ENCODE results near the gene SBK1. TPM values are rescaled to one million over a fixed set of nuclear protein-coding genes. Genes with fewer than 3 reads are reported as not detected.

The SBK1 gene
- total RNA-seq, 1 experiment from 2014 or later, result 19.2 TPM

DNA sequence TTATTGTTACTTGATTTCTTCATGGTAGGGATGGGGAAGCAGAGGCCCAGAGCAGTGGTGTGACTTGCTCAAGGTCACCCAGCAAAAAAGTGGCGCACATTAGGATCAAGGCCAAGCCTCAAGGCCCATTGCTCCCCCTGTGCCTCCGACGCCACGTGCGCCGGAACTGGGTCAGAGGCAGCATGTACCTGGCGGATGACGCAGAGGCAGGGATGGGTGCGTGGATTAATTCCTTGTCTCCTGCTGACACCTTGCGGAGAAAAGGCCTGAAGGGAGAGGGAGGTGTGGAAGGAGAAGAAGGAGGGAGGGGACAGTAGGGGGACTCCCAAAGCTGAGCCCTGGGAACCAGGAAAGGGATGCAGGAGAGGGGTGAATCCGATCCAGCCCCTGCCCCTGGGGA, 18.5 kb downstream of the SBK1 start:
- no peak overlapping the region for H2AFZ ChIP-seq (ENCODE audit: low read depth, low read length, poor library complexity, severe bottlenecking)
- H3K27me3 ChIP-seq (ENCODE audit: insufficient read depth, low read length), result no peaks in the 10 kb centered on the region
- no peak overlapping the region for H3K4me3 ChIP-seq (replicated peaks in 1 of 2; ENCODE audit: low read depth in 1 of 2, low read length in 2 of 2)
- H3K36me3 ChIP-seq (ENCODE audit: control insufficient read depth in 1 of 2, insufficient read depth in 2 of 2, low read length in 2 of 2), result no peaks in the 10 kb centered on the region
- ChIA-PET POLR2A (no interaction called here), CTCF (no interaction called here), RAD21 (ENCODE audit: low non-redundant PET in 1 of 2, low total read pairs in 2 of 2, uncharacterized antibody in 2 of 2, unreplicated experiment in 2 of 2) (interaction anchor here in 1 of 2 experiments (0.6 kb wide), 1 partner anchor 638 kb away, joined by 3 read pairs; no protein-coding TSS in a partner anchor)
- H3K9me2 ChIP-seq (ENCODE audit: insufficient read depth), result no peaks in the 10 kb centered on the region
- intact Hi-C loops (cut with micrococcal nuclease), result no loop called here
- H3K4me2 ChIP-seq (ENCODE audit: low read length), result no peak overlapping the region
- no peaks in the 10 kb centered on the region for H3K9me3 ChIP-seq (ENCODE audit: control insufficient read depth in 1 of 2, insufficient read depth in 1 of 2, low read depth in 1 of 2, low read length in 2 of 2)
- ATAC-seq (no peak), DNase-seq (ENCODE audit: low read depth, low spot score) (no peak)
- peaks cover under 1 to 4% of the 10 kb centered on the region in 2 experiments; a peak in 2 of 4 replicates for H3K4me1 ChIP-seq (ENCODE audit: control insufficient read depth in 1 of 2, insufficient read depth in 2 of 2, low read length in 2 of 2)
- BruUV-seq (replicated peaks), result no TSS peak
- no peak overlapping the region for H3K9ac ChIP-seq (ENCODE audit: low read length)
- no peak overlapping the region for H3K27ac ChIP-seq (ENCODE audit: low read depth, low read length)
- no peaks in the 10 kb centered on the region for H3K79me2 ChIP-seq (ENCODE audit: insufficient read depth, low read length)
- H4K20me1 ChIP-seq (ENCODE audit: insufficient read depth), result no peaks in the 10 kb centered on the region
- TF ChIP-seq, protein P1, sequence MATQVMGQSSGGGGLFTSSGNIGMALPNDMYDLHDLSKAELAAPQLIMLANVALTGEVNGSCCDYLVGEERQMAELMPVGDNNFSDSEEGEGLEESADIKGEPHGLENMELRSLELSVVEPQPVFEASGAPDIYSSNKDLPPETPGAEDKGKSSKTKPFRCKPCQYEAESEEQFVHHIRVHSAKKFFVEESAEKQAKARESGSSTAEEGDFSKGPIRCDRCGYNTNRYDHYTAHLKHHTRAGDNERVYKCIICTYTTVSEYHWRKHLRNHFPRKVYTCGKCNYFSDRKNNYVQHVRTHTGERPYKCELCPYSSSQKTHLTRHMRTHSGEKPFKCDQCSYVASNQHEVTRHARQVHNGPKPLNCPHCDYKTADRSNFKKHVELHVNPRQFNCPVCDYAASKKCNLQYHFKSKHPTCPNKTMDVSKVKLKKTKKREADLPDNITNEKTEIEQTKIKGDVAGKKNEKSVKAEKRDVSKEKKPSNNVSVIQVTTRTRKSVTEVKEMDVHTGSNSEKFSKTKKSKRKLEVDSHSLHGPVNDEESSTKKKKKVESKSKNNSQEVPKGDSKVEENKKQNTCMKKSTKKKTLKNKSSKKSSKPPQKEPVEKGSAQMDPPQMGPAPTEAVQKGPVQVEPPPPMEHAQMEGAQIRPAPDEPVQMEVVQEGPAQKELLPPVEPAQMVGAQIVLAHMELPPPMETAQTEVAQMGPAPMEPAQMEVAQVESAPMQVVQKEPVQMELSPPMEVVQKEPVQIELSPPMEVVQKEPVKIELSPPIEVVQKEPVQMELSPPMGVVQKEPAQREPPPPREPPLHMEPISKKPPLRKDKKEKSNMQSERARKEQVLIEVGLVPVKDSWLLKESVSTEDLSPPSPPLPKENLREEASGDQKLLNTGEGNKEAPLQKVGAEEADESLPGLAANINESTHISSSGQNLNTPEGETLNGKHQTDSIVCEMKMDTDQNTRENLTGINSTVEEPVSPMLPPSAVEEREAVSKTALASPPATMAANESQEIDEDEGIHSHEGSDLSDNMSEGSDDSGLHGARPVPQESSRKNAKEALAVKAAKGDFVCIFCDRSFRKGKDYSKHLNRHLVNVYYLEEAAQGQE (IDR thresholded peaks at IDR 0.05; ENCODE audit: low read depth), result no peak
- no peak for TF ChIP-seq SP1 (IDR thresholded peaks at IDR 0.05; ENCODE audit: low read depth)
- TF ChIP-seq ELF1 (IDR thresholded peaks at IDR 0.05; ENCODE audit: borderline replicate concordance, low read depth), result no peak
- no peak for TF ChIP-seq SIN3A (IDR thresholded peaks at IDR 0.05; ENCODE audit: low read depth)
- TF ChIP-seq, protein P2, sequence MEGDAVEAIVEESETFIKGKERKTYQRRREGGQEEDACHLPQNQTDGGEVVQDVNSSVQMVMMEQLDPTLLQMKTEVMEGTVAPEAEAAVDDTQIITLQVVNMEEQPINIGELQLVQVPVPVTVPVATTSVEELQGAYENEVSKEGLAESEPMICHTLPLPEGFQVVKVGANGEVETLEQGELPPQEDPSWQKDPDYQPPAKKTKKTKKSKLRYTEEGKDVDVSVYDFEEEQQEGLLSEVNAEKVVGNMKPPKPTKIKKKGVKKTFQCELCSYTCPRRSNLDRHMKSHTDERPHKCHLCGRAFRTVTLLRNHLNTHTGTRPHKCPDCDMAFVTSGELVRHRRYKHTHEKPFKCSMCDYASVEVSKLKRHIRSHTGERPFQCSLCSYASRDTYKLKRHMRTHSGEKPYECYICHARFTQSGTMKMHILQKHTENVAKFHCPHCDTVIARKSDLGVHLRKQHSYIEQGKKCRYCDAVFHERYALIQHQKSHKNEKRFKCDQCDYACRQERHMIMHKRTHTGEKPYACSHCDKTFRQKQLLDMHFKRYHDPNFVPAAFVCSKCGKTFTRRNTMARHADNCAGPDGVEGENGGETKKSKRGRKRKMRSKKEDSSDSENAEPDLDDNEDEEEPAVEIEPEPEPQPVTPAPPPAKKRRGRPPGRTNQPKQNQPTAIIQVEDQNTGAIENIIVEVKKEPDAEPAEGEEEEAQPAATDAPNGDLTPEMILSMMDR (IDR thresholded peaks at IDR 0.05 in 2 of 3, conservative IDR thresholded peaks at IDR 0.05 in 1 of 3; ENCODE audit: borderline replicate concordance in 1 of 3, insufficient read depth in 1 of 3, low read depth in 2 of 3, low read length in 2 of 3), result no peak
- TF ChIP-seq EZH2phosphoT487 (IDR thresholded peaks at IDR 0.05; ENCODE audit: borderline replicate concordance), result no peak
- TF ChIP-seq ZFX (IDR thresholded peaks at IDR 0.05), result no peak
- no peak for TF ChIP-seq EZH2 (IDR thresholded peaks at IDR 0.05)
- TF ChIP-seq POLR2A (IDR thresholded peaks at IDR 0.05; ENCODE audit: borderline replicate concordance, extremely low read depth, insufficient read depth, insufficient read length), result no peak
- no peak for TF ChIP-seq TCF7L2 (IDR thresholded peaks at IDR 0.05; ENCODE audit: borderline replicate concordance, extremely low read depth, insufficient read depth, insufficient read length)
- no peak for TF ChIP-seq YY1 (IDR thresholded peaks at IDR 0.05; ENCODE audit: extremely low read depth, insufficient replicate concordance, low read depth, low read length)
- TF ChIP-seq RAD21 (IDR thresholded peaks at IDR 0.05; ENCODE audit: low read depth), result no peak
- TF ChIP-seq POLR2AphosphoS5 (IDR thresholded peaks at IDR 0.05; ENCODE audit: low read depth, low read length), result no peak
- TF ChIP-seq, protein P3, sequence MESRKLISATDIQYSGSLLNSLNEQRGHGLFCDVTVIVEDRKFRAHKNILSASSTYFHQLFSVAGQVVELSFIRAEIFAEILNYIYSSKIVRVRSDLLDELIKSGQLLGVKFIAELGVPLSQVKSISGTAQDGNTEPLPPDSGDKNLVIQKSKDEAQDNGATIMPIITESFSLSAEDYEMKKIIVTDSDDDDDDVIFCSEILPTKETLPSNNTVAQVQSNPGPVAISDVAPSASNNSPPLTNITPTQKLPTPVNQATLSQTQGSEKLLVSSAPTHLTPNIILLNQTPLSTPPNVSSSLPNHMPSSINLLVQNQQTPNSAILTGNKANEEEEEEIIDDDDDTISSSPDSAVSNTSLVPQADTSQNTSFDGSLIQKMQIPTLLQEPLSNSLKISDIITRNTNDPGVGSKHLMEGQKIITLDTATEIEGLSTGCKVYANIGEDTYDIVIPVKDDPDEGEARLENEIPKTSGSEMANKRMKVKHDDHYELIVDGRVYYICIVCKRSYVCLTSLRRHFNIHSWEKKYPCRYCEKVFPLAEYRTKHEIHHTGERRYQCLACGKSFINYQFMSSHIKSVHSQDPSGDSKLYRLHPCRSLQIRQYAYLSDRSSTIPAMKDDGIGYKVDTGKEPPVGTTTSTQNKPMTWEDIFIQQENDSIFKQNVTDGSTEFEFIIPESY (IDR thresholded peaks at IDR 0.05; ENCODE audit: extremely low read depth, insufficient replicate concordance, low read length), result no peak
- TF ChIP-seq, protein P4, sequence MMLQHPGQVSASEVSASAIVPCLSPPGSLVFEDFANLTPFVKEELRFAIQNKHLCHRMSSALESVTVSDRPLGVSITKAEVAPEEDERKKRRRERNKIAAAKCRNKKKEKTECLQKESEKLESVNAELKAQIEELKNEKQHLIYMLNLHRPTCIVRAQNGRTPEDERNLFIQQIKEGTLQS (IDR thresholded peaks at IDR 0.05), result no peak

All from HCT116 (cell line).